IPS DF 19.7 (cell line): ENCODE measurements around the gene C20orf144.
"Not testable (repeated sequence)": the region's sequence is repeated elsewhere in the genome, so short reads cannot be mapped to it uniquely, and the experiment has no call there.

Experiments
- DNase-seq: peaks from one replicate; pipeline ENCODE4 v3.0.0-alpha.2; 2013; ENCODE audit warnings: low read depth, low spot score

Gene C20orf144

DNA sequence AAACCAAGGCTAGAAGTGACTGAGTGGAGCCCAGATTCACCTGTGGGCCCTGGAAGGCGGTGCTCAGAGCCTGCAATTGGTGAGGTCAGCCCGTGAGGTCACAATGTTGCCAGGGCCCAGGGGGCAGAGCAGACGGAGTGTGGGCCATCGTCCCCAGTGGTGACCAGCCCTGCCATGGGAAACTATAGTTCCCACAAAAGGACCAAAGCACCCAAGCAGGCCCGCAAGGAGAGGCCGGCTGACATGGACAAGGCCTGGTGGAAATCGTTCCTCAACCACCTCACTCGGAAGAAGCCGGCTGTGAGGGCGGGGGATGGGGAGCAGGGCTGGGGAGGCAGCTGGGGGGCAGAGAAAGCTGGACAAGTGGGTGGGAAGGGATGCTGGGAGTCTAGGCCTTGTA, at the start of gene C20orf144:
Gene C20orf144 (plus strand): TSS at position 156 of the 400 bp plus-strand sequence. CDS start 19 bp downstream, at position 175.
- DNase-seq: no peak

DNA sequence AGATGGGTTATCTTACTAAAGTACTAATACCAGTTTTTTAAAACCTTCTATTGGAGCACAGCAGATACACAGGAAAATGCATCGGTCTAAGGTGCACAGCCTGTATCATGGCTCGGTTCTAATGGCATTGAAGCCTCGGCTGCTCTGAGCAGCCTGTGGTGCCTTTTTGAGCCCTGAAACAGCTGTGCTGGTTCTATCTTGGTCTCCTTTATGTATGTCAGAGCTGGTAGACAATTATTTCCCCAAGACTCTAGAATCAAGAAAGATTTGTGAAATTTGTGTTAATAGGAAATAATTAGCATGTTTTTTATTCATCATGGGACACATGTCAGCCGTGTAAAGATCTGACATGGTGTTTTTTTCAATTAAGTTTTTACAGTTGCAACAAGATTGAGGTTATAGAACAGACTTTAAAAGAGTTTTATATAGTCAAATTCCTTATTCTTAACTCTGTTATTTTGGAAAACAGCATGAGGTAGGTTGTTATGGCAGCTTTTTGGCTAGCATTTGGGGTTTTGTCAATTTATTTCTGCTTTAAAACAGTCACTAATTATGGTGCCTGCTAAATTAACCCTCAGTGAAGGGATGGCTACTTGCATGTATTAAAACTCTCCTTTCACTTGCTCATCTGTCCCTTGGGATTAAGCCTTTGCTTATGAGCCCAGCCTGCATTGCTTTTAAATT, 40.3 kb upstream of the C20orf144 start:
- DNase-seq: no peak

- DNase-seq: no peak
Measured at GRCh38 chr20:33622705-33623365, 39.3 kb upstream of the C20orf144 start.

DNA sequence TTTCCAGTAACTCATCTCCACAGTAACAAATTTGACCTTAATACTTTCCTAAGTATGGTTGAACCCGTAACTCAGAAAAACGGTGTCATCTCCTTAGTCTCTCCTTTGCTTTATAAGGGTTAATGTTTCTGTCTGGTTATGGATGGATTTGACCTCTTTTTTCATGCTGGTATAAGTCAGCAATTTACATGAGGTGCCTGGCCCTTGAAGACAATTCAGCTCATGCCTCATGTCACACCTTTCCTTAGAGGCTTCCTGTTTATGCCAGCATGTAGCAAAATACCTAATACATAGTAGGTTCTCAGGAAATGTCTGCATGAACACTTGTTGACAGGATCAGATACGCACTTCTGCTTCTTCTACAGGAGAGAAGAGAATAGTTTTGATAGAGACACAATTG, 37.7 kb upstream of the C20orf144 start:
- DNase-seq: no peak

DNA sequence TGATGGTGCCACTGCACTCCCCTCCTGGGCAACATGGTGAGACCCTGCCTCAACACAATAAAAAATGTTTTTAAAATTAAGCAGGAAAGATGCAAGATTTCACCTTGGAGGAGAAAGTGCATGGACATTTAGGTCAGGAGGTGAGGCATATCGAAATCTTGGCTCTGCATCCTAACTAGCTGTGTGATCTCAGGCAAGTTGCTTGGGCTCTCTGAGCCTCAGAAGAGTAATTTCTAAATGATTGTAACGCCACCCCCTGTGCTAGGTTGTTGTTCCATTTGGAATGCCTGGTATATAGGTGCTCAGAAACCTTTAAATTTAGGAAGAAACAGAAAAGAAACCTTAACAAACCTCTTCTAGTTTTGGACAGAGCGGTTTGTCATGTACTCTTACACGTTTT, 35.9 kb upstream of the C20orf144 start:
- no peak for DNase-seq

GRCh38 chr20:33627577-33628216, 34.4 kb upstream of the C20orf144 start:
- no peak for DNase-seq

DNA sequence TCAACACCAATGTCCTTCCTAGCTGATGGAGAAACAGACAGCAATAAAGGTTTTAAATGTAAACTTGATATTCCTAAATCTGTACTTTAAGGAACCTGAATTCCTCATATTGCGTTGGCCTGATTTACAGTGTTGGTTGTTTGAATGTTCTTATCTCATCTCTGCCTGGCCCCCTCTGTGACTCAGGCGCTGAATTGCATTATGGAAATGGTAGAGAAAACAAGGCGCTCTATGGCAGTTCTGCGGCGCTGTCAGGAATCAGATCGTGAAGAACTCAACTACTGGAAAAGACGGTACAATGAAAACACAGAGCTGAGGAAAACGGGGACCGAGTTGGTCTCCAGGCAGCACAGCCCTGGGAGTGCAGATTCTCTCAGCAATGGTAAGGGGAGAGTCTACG, 32.6 kb upstream of the C20orf144 start:
- no peak for DNase-seq

DNA sequence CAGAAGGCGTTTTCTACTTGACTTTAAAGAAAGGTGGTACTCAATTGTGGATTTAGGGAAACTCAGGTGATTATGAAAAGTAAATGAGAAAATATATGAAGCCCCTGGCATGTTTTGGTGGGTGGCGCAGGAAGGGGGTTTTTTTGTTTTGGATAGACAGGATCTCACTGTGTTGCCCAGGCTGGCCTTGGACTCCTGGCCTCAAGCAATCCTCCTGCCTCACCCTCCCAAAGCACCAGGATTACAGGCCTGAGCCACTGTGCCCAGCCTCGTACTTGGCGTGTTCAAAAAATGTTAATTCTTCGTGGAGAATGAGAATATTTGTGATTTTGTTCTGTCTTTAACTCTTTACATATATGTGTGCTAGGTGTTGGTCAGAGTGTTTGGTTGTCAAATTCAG, 32.1 kb upstream of the C20orf144 start:
- DNase-seq: no peak

GRCh38 chr20:33630507-33630906, 31.6 kb upstream of the C20orf144 start:
- no peak for DNase-seq

GRCh38 chr20:33631910-33632309, 30.2 kb upstream of the C20orf144 start:
- DNase-seq: not testable (repeated sequence)

- no peak for DNase-seq
Measured at GRCh38 chr20:33635341-33635740, 26.8 kb upstream of the C20orf144 start.

DNA sequence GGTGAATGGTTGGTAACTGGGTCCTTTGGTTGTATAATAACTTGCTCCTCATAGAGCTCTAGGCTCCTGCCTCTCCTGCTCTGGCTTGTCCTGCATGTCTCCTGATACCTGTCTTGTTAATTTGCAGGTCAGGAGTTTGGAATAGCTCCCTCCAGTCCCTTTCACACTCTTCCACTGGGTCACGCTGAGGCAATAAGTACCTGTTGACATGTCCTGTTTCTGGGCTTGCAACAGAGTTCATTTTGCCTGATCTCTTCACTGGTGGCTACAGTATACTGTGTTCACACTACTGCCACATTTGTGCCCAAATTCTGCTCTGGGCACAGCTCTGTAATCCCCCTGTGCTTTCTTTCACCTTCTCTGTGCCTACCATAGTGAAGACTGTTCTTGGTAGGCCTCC, 25.4 kb upstream of the C20orf144 start:
- no peak for DNase-seq

- DNase-seq: no peak
Measured at GRCh38 chr20:33640287-33640686, 21.8 kb upstream of the C20orf144 start.

DNA sequence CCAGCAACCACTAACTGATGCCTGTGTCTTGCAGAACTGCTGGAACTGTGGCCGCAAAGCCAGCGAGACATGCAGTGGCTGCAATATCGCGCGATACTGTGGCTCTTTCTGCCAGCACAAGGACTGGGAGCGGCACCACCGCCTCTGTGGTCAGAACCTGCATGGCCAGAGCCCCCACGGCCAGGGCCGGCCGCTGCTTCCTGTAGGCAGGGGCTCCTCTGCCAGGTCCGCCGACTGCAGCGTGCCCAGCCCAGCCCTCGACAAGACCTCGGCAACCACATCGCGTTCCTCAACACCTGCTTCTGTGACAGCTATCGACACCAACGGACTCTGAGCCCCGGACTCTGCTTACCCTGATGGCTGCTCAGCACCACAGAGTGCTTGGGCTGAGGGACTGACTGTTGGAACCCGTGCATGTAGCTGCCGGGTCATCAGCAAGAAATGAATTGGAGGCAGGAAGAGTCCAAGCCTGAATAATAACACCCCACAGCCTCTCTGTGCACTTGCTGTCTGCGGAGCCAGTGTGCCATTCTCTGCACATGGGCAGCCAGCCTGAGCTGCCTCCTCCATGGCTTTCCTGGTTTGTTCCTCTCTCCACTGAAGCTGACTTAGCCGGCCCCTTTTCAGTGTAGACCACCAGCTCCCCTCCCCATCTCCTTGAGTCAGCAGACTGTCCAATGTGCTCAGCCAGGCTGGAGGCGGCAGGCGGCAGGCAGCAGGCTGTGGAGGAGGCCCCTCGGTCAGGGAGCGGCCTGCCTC, 17.6 kb upstream of the C20orf144 start:
- DNase-seq: no peak

DNA sequence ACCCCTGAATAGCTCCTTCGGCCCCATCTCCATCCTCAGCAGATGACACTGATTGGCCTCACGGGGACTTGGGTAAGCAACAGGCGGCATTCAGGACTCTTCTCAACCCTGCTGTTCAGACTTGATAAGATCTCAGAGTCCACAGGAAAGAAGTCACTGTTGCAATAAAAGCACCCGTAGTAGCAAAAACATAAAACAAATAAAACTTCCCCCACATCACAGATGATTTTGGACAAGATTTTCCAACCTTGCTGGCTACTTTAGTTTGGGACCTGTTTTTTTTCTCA, 17.1 kb upstream of the C20orf144 start:
- DNase-seq: no peak

GRCh38 chr20:33645396-33645795, 16.7 kb upstream of the C20orf144 start:
- DNase-seq: no peak

DNA sequence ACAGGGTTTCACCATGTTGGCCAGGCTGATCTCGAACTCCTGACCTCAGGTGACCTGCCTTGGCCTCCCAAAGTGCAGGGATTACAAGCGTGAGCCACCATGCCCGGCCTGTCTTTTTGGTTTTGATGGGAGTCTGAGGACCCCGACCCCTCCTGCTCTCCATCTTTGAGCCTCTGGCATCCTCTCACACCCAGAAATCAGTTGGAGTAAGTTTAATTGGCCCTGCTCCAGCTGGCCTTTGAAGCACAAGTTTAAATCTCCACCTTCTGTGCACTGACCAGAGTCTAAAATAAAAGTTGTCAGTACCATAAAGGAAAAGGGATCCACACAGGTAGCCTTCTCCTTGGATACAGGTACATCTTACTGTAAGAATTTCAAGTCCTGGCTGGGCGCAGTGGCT, 15.9 kb upstream of the C20orf144 start:
- DNase-seq: no peak

DNA sequence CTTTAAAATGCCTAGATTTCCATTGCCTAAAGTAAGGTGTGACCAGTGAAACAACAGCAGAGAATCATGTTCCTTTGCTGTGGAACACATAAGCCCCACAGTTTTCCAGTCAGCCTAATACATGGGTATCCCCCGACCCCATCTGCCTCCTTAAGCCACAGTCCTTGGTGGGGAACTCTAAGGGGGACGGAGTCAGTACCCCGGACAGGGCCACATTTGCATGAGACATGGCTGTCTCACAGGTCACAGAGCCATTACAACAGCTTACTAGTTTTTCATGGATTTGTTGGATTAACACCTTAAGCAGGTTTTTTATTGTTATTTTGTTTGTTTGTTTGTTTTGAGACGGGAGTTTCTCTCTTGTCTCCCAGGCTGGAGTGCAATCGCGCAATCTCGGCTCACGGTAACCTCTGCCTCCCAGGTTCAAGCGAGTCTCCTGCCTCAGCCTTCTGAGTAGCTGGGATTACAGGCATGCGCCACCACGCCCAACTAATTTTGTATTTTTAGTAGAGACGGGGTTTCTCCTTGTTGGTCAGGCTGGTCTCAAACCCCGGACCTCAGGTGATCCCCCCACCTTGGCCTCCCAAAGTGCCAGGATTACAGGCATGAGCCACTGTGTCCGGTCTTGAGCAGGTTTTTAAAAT, 15.0 kb upstream of the C20orf144 start:
- not testable (repeated sequence) for DNase-seq

DNA sequence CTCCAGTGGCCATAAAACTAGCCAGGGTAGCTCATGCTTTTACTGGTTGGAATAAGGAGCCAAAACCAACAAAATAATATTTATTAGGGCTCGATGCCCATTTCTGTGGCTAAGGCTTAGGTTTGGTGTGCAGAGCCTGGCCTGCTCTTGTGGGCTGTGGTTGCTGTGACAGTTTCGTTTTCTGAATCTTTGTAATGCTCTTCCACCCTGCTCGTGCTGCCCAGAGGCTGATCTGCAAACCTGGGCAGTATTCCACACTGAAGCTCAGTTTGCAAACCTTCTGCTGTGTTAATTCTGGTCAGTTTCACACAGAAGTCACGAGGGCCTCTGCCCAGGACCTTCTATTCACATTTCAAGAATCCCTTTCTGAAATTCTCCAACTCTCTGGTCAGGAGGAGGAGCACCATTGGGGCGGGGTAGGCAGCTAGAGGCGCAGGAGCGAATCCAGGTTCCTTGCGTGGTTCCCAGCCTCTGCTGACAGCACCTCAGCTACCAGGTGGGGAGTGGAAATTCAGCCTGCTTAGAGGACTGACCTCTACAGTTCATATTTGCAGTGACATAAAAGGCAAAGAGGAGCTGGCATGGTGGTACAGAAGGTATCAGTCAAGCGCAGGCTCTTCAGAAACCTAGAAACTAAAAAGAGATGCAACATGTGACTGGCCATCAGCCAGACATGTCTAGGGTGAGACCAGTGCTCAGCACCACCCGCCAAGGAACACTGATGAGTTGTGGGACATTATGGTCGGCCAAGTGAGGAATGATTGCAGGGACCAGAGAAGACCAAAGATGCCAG, 14.3 kb upstream of the C20orf144 start:
- DNase-seq: no peak

DNA sequence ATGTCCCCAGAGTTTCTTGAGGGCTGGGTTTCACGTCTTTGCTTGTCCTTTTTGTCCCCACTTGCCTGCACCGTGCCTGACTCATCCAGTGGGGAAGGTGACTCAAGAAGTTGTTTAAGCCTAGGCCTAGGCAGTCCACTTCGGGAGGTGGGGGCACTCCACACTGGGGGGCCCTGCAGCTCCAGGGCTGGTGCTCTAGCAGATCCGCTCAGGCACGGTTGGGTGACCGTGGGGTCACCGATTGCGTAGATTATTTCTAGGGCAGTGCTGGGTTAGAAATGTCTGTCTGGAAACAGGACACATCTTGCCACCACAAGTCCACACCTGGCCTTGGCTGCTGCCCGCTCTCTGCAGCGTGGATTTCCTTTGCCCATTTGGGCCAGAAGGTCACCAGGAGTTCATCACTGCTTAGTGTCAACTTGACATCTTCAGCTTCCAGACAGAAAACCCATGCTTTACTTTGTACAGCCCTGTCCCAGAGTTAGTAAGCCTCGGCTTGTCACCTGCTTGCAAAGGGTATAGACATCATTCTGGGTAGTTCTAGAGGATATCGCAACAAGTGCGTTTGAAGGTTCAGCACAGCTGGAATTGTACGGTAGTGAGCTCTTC, 13.6 kb upstream of the C20orf144 start:
- no peak for DNase-seq

- no peak for DNase-seq
Measured at GRCh38 chr20:33649201-33649681, 12.9 kb upstream of the C20orf144 start.
